Choroid plexus epithelial cell (primary cell): Measurements from ENCODE around the gene SLC4A4.
A peak's percentile ranks its signal among the peaks of the same experiment; 100 is the strongest.

Experiments used
- DNase-seq: peaks from one replicate; pipeline ENCODE4 v3.0.0-alpha.2; 2010; ENCODE audit warnings: low read depth
- H3K4me3 ChIP-seq: 2 replicates; pipeline ENCODE4 v1.5.1; 2011; ENCODE audit warnings: low read depth, mild to moderate bottlenecking, control low read depth, low read length, moderate library complexity
- CTCF ChIP-seq: conservative IDR thresholded peaks from 2 replicates; pipeline ENCODE4 v1.5.1; 2011; ENCODE audit warnings: low read depth, mild to moderate bottlenecking, control low read depth, inconsistent platforms, low read length, moderate library complexity

SLC4A4 gene

GRCh38 chr4:71333368-71333767 lies 5.5 kb upstream of the SLC4A4 start:
- TF ChIP-seq CTCF = no peak
- DNase-seq = no peak

GRCh38 chr4:71333960-71334359 lies 4.9 kb upstream of the SLC4A4 start:
- no peak for DNase-seq
- no peak overlapping the region for H3K4me3 ChIP-seq
- no peak for TF ChIP-seq CTCF

More at GRCh38 chr4:71333368-71333767, 5.5 kb upstream of the SLC4A4 start:
- no peak overlapping the region for H3K4me3 ChIP-seq

GRCh38 chr4:71334465-71334882 lies 4.3 kb upstream of the SLC4A4 start:
- no peak for TF ChIP-seq CTCF
- peak; percentile 14 for DNase-seq
- H3K4me3 ChIP-seq = no peak overlapping the region

GRCh38 chr4:71343670-71344466 lies 5.0 kb downstream of the SLC4A4 start:
- DNase-seq = no peak
- no peak overlapping the region for H3K4me3 ChIP-seq
- TF ChIP-seq CTCF = no peak

GRCh38 chr4:71346710-71347109 lies 7.9 kb downstream of the SLC4A4 start:
- no peak for DNase-seq
- TF ChIP-seq CTCF = no peak
- H3K4me3 ChIP-seq = no peak overlapping the region

- no peak for DNase-seq
- H3K4me3 ChIP-seq = no peak overlapping the region
- TF ChIP-seq CTCF = no peak
Measured at GRCh38 chr4:71348586-71348985, 9.8 kb downstream of the SLC4A4 start.

GRCh38 chr4:71355045-71355444 lies 16.2 kb downstream of the SLC4A4 start:
- DNase-seq = no peak
- TF ChIP-seq CTCF = no peak
- no peak overlapping the region for H3K4me3 ChIP-seq
